Cardiac muscle cell (in vitro differentiated cells and primary cell): ENCODE data around the gene ZSCAN30. TPM values are rescaled to one million over a fixed set of nuclear protein-coding genes. Genes with fewer than 3 reads are reported as not detected.
A peak's percentile ranks its signal among the peaks of the same experiment; 100 is the strongest.

ENCODE experiments used
- DNase-seq, 2 donors: peaks; one replicate each; pipeline versions ENCODE4 v3.0.0 to v3.0.0-alpha.2; 2010 to 2017; ENCODE audit warnings: low read depth in 1 of 2, low spot score in 1 of 2
- H3K27ac ChIP-seq: fragments of 200-600 bp; sonication (generic); 2 replicates; pipeline ENCODE4 v1.5.1; 2016
- H3K27me3 ChIP-seq: fragments of 200-600 bp; sonication (generic); 2 replicates; pipeline ENCODE4 v1.6.0; 2016; ENCODE audit warnings: control low read depth
- H3K36me3 ChIP-seq: fragments of 200-600 bp; sonication (generic); 2 replicates; pipeline ENCODE4 v1.5.1; 2016; ENCODE audit warnings: control low read depth
- H3K4me1 ChIP-seq: fragments of 200-600 bp; sonication (generic); 2 replicates; pipeline ENCODE4 v1.8.1; 2017; ENCODE audit warnings: low read depth, mild to moderate bottlenecking, mixed run types
- H3K4me3 ChIP-seq: fragments of 200-600 bp; sonication (generic); 2 replicates; pipeline ENCODE4 v1.5.1; 2016; ENCODE audit warnings: mild to moderate bottlenecking
- H3K9me3 ChIP-seq: fragments of 200-600 bp; sonication (generic); 2 replicates; pipeline ENCODE4 v1.5.1; 2017; ENCODE audit warnings: low read depth, mild to moderate bottlenecking, control low read depth
- CTCF ChIP-seq: IDR thresholded peaks from 2 replicates; pipeline ENCODE4 v1.5.1; 2012; ENCODE audit warnings: low read depth, mild to moderate bottlenecking, low read length
- polyA plus RNA-seq: library from polyadenylated mRNA; unstranded; fragments of >200 nt; fragmentation: Nextera tagmentation; extraction: Ambion mirVana; gene quantifications from 2 replicates; pipeline ENCODE4 v1.2.1, GENCODE V29; 2016
- total RNA-seq: library from RNA; depleted of rRNA; stranded (reverse); fragments of >200 nt; gene quantifications from 2 replicates; pipeline ENCODE4 v1.2.3, GENCODE V29; 2016

The ZSCAN30 gene
- total and polyA plus RNA-seq, 2 experiments from 2014 or later, result 19.5 to 29.5 TPM

- Histone ChIP-seq H3K9me3 (no peaks in the 10 kb centered on the region), H3K27ac (no peak overlapping the region), H3K36me3 (peaks cover 43% of the 10 kb centered on the region), H3K4me1 (peaks cover 14% of the 10 kb centered on the region), H3K27me3 (no peaks in the 10 kb centered on the region), H3K4me3 (no peak overlapping the region)
- DNase-seq, result no peak
- no peak for TF ChIP-seq CTCF
These were observed 45.4 kb downstream of the ZSCAN30 start for GRCh38 chr18:35244671-35245070.

- H3K36me3 ChIP-seq, result peaks cover 33% of the 10 kb centered on the region
- no peaks in the 10 kb centered on the region for H3K27me3 ChIP-seq
- H3K9me3 ChIP-seq, result no peaks in the 10 kb centered on the region
- H3K4me3 ChIP-seq, result peak overlapping the region; percentile 84
- H3K27ac ChIP-seq, result peak overlapping the region; percentile 97
- TF ChIP-seq CTCF, result no peak
- peaks cover 14% of the 10 kb centered on the region for H3K4me1 ChIP-seq
- peak in 1 of 2 donors; percentile 31 for DNase-seq
These were observed 47.6 kb downstream of the ZSCAN30 start for GRCh38 chr18:35242426-35242825.

GRCh38 chr18:35241448-35241804 is 48.6 kb downstream of the ZSCAN30 start:
- Histone ChIP-seq H3K36me3 (peaks cover 33% of the 10 kb centered on the region), H3K27ac (peak overlapping the region; percentile 97), H3K9me3 (no peaks in the 10 kb centered on the region), H3K4me3 (peak overlapping the region; percentile 84), H3K27me3 (no peaks in the 10 kb centered on the region), H3K4me1 (peaks cover 14% of the 10 kb centered on the region)
- no peak for TF ChIP-seq CTCF
- DNase-seq, result no peak

GRCh38 chr18:35240664-35241447 is 49.2 kb downstream of the ZSCAN30 start, which contains the start of gene ZNF397:
Gene ZNF397, plus strand, starts transcription at chr18:35241034. Its CDS starts 1,437 bp downstream, at chr18:35242471.
- peak within 1 kb of the TSS; percentile 97 for H3K27ac ChIP-seq
- TF ChIP-seq CTCF, result no peak
- H3K9me3 ChIP-seq, result no peaks in the 10 kb centered on the region
- peaks cover 14% of the 10 kb centered on the region for H3K4me1 ChIP-seq
- DNase-seq, result peak; percentile 99
- no peaks in the 10 kb centered on the region for H3K27me3 ChIP-seq
- H3K36me3 ChIP-seq, result peaks cover 29% of the 10 kb centered on the region
- peak within 1 kb of the TSS; percentile 84 for H3K4me3 ChIP-seq

- Histone ChIP-seq H3K4me1 (peaks cover 14% of the 10 kb centered on the region), H3K36me3 (peaks cover 16% of the 10 kb centered on the region), H3K27me3 (no peaks in the 10 kb centered on the region), H3K27ac (no peak overlapping the region), H3K9me3 (no peaks in the 10 kb centered on the region), H3K4me3 (no peak overlapping the region)
- no peak for DNase-seq
- TF ChIP-seq CTCF, result no peak
These were observed 50.7 kb downstream of the ZSCAN30 start for GRCh38 chr18:35239314-35239713.
